AG08395 (cell line): ENCODE data around the gene HNMT.

Source experiments
- DNase-seq: peaks from one replicate; pipeline ENCODE4 v3.0.0; 2012; ENCODE audit warnings: mixed read lengths, low spot score

The HNMT gene

DNA sequence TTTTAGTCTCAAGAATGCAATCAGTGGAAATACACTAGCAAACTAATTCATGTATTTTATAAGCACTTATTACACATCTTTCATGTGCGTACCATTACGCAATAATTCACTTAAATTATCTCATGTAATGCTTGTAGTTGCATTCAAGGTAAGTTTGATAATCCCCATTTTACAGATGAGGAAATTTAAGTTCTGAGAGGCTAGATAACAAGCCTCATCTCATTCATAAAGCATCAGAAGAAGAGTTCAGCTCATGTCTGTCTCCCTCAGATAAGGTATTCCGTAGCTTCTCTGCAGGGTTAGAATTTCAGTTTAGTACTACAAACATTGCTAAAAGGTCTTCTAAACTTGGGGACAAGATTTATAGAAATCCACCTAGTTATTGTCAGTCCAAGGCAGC, 47.8 kb downstream of the HNMT start:
- no peak for DNase-seq

DNA sequence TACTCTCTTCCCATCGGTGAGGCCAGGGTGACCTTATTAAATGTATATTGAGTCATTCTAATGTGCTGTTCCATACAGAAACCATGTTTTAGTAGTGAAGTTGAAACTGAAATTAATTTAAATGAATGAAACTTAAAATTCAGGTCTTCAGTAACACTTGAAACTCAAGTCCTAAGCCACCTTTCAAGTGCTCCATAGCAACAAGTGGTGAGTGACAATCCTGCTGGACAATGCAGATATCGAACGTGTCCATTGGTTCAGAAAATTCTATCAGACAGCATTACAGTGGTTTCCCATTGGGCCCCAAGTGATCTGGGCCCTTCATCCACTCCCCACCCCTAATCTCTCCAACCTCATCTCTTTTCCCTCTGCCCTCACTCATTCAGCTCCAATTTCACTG, 48.7 kb downstream of the HNMT start:
- DNase-seq, result no peak

DNA sequence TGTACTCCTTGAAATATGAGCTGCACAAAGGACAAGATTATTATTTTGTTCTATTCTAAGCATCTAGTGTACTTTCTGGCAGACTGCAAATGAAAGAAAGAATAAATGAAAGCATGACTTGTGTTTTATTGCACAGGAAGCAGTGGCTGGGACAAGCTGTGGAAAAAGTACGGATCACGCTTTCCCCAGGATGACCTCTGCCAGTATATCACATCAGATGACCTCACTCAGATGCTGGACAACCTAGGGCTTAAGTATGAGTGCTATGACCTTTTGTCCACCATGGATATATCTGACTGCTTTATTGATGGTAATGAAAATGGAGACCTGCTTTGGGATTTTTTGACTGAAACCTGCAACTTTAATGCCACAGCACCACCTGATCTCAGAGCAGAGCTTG, 49.4 kb downstream of the HNMT start:
- DNase-seq, result no peak

DNA sequence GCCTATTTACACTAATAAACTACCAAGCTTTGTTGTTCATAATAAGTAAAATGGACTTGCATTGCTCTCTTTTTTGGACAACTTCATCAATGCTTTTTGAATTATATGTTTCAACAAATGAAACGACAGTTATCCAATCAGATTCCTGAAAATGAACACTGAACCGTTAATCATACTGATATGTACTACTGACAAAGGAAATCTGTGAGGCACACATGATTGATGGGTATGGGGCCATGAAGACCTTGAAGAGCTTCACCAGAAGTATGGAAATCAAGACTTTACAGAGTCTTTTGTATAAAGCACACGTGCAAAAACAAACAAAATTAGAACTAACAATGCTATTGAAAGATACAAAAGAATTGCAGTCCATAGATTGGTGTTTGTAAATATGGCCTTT, 51.2 kb downstream of the HNMT start:
- DNase-seq, result no peak

DNA sequence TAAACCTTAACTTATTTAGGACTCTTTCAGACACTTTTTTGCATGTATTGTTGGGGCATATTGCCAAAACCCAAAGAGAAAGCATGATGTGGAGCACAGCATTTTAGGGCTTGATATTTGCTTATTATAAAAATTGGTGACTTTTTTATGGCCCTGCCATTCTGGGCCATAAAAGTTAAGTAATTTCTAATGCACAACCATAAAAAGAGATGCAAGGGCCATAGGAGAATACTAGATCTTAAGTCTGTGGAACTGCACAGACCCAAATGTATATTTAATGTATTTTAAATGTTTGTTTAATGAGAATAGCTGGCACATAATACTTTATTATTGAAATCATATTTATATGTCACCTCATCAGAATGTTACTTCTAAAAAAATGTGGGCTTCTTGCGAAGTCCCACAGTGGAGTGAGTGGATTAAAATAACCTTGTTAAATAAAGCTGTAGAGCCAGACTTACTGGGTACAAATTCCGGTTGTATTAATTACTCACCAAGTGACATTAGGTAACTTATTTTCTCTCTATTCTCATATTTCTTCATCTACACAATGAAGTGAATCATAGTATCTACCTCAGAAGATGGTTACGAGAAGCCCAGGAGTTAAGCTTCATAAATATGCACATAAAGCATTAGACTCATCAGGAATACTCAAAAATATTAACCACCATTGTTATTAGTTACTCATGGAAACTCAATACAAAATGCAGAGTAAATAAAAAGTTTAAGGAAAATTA, 52.2 kb downstream of the HNMT start:
- no peak for DNase-seq

DNA sequence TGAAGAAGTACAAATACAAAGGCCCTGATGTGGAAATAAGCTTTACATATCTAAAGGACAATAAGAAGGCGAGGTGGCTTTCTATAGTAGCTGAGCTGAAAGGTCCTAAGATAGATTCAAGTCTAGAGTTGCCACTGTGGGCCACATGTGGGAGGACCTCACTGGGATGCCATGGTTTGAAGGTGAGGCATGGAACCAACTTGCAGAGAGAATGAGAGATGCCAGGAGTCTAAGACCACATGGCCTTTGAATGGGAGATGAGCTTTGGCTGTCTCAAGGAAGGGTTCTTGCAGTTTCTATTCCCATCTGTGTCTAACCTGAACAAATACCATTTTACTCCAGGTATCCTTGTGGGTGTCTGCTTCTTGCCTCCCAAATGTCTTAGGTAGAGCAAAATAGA, 53.6 kb downstream of the HNMT start:
- no peak for DNase-seq

DNA sequence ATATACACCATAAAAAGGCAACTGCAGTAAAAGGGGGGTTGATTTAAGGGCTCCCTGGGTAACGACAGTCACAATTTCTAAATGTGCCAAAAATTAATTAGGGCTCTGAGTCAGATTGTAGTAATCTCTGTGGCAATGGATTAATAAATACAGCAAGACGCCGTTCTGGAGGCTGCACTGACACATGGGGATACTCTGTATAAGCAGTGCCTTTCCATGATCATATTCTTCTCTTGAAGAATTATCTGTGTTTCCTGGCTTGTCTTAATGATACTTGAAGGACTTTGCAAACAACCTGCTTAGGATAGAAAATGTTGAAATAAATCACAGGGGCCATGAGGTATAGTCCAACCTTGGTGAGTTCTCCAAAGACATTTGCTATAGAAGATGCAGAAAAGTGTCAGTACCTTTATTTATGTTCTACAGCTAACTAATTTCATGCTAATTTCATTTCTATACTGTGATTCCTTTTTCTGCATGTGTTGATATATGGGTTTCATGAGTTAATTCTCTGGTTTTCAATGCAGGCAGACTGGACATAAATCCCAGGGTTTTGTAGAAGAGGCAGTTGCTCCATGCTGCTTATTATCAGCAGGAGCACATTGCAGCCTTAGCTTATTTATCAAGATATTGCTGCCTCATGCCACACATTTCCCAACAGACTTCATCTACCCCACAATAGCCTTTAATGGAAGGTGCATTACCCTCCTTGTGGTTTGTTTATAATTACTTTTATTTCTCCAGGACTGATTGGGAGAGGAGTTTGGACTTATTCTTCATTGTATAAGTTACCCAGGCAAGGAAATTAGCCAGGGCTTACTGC, 54.8 kb downstream of the HNMT start:
- DNase-seq, result no peak

DNA sequence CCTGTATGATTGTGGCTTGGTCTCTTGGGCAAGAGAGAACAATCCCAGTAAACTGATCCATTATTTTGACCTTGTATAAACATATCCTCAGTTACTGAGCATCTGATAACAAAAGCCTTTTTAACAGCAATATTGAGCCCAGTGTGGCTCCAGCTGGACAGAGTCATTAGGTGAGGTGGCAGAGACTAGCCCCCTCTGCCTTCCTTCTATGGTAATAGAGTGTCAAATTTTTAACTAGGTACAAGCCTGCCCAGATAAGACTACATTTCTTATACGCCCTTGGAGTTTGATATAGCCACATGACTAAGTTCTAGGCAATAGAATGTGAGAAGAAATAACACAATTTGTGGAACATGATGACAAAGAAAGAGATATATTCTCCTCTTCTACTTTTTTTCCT, 56.2 kb downstream of the HNMT start:
- DNase-seq, result no peak

DNA sequence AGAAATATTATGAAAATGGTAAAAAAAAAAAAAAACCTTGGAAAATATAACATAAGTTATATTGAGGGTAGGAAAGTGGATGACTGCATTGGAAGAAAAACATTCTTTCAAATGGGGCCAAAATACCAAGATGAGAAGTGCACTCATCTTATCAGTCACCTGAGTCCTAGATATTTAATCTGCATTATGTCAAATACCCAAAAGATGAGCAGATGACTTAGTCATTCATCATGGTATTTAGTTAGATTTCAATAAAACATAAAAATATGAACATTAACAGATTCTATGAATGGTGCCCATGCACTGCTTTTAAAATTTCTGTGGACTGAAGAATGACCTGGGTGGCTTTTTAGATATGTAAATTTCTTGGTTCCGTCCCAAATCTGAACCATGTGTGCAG, 56.9 kb downstream of the HNMT start:
- DNase-seq, result no peak

DNA sequence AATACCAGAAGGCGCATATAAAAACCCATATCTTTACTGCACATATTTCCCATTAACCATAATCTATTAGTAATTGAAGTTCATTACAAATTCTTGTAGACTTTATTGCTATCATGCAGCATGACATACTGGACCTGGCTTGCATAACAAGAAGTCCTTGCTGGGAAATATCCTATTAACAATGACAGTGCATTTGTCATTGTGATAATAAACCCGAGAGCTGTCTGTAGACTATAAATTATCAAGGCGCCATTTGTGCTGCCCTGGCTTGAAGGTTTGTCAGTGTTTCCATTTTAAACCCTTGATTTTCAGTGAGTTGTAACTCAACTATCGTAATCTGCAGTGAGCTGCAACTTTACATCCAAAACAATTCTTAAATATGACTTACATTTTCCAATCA, 59.0 kb downstream of the HNMT start:
- DNase-seq, result no peak

DNA sequence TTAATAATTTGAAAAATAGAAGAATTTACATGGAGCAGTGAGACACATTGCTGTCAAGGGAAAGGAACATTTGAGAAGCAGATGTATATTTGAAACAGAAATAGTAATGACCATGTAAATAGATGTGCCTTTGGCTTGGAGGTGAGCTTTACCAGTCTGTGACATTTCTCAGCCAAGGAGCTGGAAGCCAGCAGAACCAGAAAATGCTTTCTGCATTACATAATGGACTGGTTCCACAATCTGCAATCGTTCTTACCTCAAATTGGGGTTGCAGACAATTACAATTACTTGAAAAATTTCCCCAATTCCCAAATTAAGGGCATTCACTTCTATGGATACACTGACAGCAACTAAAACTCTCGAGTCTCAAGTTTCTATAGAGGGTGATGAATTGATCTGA, 59.7 kb downstream of the HNMT start:
- DNase-seq, result no peak

DNA sequence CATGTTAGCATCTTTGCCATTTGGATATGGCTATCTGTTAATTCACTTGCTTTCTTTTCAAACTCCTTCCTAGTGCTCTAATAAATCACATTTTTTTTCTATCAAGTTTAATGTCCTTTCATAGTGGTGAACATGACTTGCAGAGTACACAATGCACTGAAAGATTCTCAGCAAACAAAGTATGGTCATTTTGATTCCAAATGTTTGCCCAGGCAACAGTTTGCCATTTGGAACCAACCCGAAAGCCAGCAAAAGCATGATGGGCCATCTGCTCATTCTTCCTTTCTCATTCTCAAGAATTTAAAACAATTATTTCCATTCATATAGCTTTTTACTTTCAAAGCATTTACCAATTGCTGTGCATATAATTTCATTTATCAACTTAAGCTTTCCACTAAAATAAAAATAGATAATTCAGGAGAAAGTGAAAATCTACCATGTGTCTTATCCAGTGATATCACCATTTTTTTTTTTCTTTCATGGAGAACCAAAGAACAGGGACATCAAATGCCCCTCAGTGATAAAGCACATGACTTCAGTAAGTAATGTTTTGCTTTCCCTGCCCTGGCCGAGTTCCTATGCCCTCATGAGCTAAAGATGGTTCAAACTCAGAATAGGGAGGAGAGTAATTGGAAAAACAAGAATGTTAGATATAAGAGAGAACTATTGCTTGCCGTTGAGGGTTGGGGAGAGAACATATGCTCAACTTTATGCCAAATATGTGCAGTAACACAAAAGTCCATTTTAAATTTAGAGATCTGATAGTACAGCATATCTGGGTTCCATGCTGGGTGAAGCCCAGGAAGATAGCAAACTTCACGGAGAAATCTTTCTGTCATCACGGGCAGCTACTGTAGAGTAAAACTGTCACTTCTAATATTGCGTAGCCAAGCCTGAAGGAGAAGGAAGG, 62.1 kb downstream of the HNMT start:
- DNase-seq, result no peak

DNA sequence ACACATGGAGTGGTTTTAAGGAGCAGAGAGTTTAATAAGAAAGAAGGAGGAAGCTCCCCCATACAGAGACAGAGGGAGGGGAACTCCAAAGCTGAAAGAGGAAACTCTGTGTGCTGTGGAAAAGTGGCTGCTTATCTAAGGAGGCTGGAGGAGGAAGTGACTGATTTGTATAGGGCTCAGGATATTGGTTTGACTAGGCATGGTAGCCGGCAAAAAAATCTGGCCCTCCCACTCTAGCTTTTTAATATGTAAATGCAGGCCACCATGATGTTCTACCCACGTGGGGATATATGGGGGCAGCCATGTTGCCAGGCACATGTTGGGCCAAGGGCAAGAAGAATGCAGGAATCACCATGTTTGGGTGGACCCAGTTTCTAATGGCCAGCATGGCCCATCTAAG, 64.3 kb downstream of the HNMT start:
- no peak for DNase-seq

DNA sequence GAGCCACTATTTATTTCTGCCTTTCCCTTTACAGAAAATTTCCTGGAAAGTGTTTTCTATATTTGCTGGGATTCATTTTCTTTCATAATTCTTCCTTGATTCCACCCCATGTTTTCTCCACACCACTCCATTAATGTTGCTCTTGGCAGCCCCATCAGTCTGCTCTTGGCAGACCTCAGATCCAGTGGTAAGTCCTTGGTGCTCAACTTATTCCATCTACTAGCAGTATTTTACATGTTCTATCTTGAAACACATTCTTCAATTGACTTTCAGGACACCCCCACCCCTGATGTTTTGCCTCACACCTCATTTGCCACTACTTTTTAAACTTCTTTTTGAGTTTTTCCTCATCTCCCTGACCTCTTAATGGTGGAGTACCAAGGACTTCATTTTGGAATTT, 65.0 kb downstream of the HNMT start:
- peak; percentile 5 for DNase-seq

DNA sequence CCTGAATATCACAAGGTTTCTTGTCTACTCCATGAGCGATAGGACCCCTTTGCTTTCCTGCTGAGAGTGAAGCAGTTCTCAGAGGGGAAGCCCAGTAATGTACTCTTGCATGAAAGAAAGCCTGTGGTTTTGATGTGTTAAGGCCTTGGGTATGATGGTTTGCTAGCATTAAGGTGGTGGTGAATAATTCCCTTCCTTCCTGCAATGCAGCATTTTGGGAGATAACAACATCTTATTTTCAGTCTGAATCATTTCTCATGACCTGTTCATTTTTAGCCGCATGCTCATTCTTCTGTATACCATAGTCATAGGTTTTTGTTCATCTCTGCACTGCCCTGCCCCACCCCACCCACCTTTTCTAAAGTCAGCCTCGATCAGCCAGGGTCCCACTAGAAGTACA, 66.2 kb downstream of the HNMT start:
- peak; percentile 25 for DNase-seq

DNA sequence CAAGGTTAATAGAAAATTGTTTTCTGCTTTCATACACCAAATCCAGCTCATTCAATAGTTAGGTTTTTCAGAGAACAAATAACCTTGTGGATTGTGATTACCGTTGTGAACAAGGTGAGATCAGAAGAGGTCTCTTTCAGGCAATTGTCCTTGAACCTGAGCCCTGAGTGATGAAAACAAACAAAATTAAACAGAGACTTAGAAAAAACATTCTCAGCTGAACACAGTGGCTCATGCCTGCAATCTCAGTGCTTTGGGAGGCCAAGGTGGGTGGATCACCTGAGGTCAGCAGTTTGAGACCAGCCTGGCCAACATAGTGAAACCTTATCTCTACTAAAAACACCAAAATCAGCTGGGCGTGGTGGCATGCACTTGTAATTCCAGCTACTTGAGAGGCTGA, 68.1 kb downstream of the HNMT start:
- no peak for DNase-seq

DNA sequence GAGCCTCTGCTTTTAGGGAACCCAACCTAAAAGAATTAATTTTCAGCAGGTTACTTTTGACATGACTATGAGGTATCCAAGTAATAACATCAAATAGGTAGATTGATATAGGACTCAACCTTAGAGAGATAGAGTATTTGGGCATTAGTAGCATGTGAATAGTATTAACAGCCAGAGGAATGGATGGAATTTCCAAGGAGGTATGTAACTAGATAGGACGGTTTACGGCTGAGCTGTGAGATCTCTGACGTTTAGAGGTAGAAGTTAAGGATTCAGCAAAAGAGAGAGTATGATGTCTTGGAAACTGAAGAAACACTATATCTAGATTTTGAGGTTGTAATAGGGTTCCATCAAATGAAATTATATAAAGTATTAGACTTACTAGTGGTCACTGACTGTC, 70.3 kb downstream of the HNMT start:
- DNase-seq, result no peak

DNA sequence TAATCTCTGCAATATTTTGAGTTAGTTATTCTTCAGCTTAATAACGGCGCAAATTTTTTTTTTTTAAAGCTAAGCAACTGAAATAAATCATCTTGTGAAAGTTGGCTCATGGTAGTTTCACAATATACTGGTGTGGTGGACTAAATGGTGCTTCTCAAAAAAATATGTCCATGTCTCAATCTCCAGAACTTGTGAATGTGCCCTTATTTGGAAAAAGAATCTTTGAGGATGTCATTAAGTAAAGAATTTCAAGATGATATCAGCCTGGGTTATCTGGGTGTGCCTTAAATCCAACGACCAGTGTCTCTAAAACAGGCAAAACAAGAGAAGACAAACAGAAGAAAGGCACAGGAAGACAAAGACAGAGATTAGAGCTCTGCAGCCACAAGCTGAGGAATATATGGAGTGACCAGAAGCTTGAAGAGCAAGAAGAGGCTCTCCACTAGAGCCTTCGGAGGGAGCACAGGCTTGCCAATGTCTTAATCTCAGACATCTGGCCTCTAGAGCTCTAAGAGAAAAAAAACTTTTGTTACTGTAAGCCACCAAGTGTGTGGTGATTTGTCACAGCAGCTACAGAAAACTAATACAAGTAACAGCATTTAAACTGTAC, 71.4 kb downstream of the HNMT start:
- DNase-seq, result peak; percentile 47

DNA sequence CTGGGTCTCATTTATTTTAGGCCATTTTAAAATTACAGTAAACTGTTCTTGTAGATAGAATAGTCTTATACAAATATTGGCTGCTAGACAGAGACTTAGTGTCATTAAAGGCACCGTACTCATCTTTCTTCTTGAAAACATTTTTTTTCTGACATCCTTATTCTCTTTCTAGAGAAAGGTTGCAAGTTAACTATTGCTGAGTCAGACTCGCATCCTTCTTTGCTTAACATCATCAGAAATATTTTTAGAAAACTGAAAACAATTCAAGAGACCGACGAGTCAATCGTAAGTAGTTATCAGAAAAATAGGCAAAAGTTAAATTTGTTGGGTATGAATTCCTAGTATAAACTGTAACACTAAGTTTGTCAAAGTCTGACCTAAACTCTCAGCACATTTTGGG, 72.2 kb downstream of the HNMT start:
- DNase-seq, result no peak

DNA sequence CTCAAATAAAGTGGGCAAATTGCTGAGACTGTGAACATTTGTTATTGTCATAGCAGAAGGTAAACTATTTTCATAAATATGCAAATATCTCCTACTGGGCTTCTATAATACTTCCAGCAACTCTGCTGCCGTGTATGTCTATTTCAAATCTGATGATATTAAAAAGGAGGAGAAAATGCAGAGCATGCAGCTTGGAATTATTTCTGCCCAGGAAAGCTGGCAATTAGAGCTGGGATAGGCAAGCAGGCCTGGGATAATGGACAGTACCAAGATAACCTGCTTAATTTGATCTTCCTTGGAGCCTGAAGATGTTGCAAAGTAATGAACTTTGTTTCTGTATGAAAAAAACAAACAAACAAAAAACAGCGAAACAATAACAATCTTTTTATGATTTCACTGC, 72.8 kb downstream of the HNMT start:
- DNase-seq, result no peak

DNA sequence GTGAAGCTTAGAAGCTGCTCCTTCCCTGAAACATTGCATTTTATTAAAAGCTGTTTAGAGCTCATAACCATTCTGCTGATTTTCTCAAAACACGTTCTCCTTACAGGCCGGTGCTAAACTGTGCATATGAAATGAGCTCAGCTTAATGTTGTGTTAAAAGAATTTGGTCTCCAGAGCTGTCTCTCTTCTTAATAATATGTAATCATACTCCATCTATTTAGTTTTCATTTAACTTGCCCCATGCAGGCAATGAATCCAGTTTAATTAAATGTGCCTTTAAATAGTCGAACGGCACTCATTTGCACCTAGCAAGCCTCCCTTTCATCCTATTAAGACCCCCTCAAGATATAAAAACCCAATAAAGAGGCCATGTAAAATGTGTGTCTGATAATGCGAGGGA, 76.3 kb downstream of the HNMT start:
- DNase-seq, result no peak

DNA sequence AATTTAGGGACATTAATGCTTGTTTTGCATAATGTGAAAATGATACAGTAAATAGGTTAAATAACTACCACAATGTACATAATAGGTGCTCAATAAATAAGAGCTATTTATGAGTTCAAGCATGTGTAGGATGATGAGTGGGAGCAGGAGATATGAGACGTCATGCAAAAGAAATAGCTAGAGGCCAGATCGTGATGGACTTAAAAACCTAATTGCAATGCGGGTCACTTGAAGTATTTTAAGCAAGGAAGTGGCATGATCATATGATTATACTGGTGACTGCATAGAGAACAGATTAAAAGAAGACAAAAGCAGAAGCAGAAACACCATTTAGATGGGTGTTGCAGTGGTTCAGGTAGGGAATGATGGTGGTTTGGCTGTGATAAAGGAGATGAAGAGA, 78.0 kb downstream of the HNMT start:
- no peak for DNase-seq
